CD4-positive, alpha-beta T cell treated with Interleukin-6 at 100 ng/mL for 8 hours (primary cell): Measurements from ENCODE around the gene HYOU1.
"Not testable (repeated sequence)": the region's sequence is repeated elsewhere in the genome, so short reads cannot be mapped to it uniquely, and the experiment has no call there.

Experiments used
- DNase-seq: peaks from one replicate; pipeline ENCODE4 v3.0.0-alpha.2; 2020; ENCODE audit warnings: mixed read lengths, low spot score

The HYOU1 gene

GRCh38 chr11:119057000-119057769 lies at the start of gene HYOU1:
TSS of gene HYOU1 (minus strand) at chr11:119057205. CDS start at chr11:119056160, 1,045 bp downstream.
- DNase-seq, result peak; percentile 98

GRCh38 chr11:119103793-119104192 lies 46.8 kb upstream of the HYOU1 start:
- no peak for DNase-seq

- DNase-seq, result not testable (repeated sequence)
Measured at GRCh38 chr11:119103161-119103664, 46.2 kb upstream of the HYOU1 start.

DNA sequence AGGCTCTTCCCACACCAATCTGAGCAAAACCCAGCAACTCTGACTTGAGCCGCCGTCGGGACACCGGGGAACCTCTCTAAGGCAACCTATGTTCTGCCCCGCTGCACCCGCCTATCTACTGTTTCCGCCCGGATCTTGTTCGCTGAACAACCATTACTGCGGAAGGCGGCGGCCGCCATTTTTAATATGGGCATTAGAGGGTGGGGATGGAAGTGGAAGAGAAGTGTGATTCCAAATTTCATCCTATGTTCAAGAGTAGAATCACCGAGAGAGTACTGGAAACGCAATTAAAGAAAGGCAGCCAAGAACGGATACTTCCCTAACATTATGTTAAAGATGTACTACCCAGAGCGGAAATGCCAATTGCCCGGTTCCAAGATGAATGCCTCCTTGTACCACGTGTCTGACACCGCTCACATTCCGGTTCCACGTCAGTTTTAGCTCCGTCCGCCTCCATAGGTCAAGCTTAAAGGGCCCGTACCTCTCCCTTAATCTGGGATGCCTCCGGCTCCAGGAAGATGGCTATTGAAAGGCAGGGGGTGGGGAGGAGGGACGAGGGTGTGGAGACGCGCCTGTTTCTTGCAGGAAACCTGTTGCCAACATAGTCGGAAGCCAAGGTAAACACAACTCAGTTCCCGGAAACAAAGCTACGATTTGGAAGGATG lies 44.9 kb upstream of the HYOU1 start, which contains the start of gene DPAGT1:
DPAGT1 (minus strand) TSS at position 95 of the 665 bp plus-strand sequence. CDS start 198 bp downstream, outside the sequence.
- DNase-seq, result peak; percentile 82

GRCh38 chr11:119100994-119101758 lies 44.2 kb upstream of the HYOU1 start:
- DNase-seq, result no peak

DNA sequence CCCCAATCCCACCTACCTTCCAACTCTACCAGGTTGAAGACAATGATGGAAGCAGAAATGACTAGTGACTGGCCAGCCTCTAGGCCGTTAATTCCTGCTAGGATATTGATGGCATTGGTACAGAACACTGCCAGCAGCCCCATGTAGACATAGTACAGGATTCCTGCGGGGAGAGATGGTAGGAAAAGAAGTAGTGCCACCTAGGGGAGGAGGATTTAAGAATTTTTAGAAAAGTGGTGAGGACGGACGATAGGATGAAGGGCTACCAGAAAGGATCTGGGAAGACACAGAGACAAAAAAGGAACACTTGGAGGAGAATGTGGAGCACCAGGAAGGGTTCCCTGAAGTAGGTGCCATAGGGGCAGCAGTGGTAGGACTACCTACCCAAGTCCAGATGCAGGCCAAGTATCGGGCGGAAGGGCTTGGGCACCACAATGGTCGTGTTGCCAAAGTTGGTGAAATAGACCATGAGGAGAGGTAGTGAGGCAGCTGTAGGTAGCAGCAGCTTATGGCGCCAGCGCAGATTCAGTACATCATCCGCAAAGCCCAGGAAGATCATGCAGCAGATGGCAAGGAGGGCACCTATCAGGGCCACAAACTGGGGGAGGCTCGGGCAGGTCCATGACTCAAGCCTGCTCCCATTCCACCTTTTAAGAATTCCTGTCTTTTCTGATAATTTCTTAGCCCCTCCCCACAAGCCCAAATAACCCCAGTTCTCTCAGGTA lies 43.4 kb upstream of the HYOU1 start:
- no peak for DNase-seq

DNA sequence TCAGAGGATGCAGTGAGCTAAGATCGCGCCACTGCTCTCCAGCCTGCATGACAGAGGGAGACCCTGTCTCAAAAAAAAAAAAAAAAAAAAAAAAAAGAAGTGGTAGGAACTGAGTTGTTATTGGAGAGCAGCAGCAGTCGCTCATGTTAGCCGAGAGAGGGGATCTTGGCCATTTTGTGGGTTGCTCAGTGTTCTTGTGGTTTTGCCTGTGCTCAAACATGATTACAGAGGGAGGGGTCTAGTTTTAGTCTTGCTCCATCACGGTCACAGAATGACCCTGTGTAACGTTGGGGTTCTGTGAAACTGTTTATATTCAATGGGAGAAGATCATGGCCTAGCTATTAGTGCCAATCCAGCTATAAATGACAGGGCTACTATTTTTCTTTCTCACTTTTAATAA lies 42.7 kb upstream of the HYOU1 start:
- no peak for DNase-seq

GRCh38 chr11:119095066-119095880 lies 38.3 kb upstream of the HYOU1 start:
- DNase-seq, result peak; percentile 100

DNA sequence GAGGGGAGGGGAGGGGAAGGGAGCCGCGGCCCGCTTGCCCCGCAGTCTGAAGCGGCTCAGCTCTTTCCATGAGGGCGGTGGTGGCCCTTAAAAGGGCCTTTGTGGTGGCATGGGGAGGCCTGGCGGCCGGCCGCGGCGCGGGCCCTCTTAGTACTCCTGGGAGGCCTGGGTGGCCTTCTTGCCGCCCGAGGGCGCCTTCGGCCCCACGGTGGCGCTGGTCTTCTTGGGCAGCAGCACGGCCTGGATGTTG lies 37.7 kb upstream of the HYOU1 start:
- DNase-seq, result peak; percentile 64

DNA sequence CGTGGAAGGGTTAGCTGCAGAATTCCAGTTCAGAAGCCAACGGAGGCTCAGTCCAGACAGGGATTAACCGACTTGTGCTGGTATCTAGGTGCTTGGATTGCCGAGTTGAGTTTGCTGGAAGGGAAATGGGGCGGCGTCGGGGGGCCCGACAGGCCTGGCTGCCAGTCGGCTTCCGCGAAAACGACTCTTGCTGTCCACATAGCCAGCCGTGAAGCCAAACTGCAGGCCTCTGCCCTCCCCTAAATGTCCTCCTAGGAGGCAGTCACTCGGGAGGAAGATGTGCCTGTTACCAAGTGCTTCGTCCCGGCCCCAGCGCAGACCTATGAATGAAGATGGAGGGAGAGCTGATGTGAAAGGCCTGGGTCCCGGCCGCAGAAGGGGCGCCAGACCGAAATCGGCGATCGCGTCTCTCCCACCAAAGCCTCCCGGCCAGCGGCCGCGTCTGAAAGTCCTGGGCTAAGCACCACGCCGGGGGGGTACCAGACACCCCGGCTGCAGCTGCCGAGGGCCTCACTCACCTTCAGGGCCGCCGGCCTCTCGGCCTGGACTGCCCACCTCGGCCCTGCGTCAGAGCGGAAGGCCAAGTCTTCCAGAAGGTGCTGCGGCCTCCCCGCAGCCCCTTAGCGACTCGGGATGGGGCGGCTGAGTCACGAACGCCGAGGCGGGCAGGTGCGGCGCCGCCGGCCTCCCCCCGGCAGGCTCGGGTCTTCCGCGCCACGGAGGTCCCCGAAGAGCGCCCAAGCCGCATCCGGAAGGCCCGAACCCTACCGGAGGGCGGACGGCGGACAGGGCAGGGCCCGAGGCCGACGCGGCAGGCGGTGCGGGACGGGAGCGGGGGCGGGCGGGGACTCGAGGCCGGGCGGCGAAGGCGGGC lies 37.2 kb upstream of the HYOU1 start:
- DNase-seq, result peak; percentile 30

GRCh38 chr11:119092880-119093842 lies 36.2 kb upstream of the HYOU1 start:
- no peak for DNase-seq

GRCh38 chr11:119091966-119092879 lies 35.2 kb upstream of the HYOU1 start:
- no peak for DNase-seq

DNA sequence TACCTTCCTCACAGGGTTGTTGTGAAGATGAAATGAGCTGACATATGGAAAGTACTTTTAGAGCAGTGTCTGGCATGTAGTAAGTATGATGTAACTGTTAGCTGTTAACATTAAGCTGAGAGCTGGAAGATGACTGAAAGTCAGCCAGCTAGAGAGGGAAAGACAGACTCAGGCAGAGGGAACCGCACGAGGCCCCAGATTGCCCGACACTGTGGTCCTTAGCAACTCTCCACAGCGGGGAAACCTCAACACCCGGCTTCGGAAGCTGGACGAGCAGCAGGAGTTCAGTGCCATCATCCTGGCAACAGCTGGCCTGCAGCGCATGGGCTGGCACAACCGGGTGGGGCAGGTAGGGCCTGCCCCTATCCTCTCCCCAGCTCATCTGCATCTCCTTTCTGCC lies 34.2 kb upstream of the HYOU1 start:
- no peak for DNase-seq

- no peak for DNase-seq
Measured at GRCh38 chr11:119089319-119089718, 32.3 kb upstream of the HYOU1 start.

DNA sequence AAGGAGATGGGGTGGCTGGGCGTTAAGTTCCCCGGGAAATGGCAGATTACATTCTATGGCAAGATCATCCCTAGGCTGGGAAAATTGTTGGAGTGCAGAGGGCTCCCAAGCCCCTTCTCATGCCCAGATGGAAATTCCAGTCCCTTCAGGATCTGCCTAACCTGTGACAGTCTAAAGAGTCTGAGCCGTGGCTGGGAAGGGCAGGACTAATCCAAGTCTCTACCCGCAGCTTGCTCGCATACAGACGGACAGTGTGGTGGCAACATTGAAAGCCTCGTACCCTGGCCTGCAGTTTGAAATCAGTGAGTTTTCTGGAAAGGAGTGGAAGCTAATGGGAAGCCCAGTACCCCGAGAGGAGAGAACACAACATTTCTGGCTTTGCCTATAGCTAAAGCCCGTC lies 31.4 kb upstream of the HYOU1 start:
- DNase-seq, result no peak

- DNase-seq, result no peak
Measured at GRCh38 chr11:119087747-119088241, 30.8 kb upstream of the HYOU1 start.

DNA sequence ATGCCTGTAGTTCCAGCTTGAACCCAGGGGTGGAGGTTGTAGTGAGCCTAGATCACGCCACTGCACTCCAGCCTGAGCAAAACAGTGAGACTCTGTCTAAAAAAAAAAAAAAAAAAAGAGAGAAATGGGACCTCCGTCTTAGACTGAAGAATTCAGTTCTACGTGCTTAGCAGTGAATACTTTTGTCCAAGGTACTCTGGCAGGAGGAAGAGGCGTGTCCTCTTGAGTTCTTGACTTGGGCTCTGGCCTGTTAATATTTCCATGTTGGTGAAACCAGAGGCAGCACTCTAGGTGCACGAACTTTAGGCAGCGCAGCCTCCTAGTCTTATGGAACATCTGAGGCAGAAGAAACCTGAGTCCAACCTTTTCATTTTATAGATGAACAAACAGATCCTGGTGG lies 30.1 kb upstream of the HYOU1 start:
- DNase-seq, result no peak

GRCh38 chr11:119085437-119085847 lies 28.4 kb upstream of the HYOU1 start:
- DNase-seq, result no peak
